PC-9 (cell line): ENCODE measurements around the gene FAM20C.

Source experiments
- CTCF ChIP-seq: fragments of 200-600 bp; sonication (generic); conservative IDR thresholded peaks from 2 replicates; pipeline ENCODE4 v1.6.1; 2017; ENCODE audit warnings: mixed run types, antibody characterized with exemption, mild to moderate bottlenecking, moderate library complexity
- EZH2 ChIP-seq: fragments of 200-600 bp; sonication (generic); IDR thresholded peaks from 2 replicates; pipeline ENCODE4 v1.8.0; 2017; ENCODE audit warnings: antibody characterized with exemption, low read depth

DNA sequence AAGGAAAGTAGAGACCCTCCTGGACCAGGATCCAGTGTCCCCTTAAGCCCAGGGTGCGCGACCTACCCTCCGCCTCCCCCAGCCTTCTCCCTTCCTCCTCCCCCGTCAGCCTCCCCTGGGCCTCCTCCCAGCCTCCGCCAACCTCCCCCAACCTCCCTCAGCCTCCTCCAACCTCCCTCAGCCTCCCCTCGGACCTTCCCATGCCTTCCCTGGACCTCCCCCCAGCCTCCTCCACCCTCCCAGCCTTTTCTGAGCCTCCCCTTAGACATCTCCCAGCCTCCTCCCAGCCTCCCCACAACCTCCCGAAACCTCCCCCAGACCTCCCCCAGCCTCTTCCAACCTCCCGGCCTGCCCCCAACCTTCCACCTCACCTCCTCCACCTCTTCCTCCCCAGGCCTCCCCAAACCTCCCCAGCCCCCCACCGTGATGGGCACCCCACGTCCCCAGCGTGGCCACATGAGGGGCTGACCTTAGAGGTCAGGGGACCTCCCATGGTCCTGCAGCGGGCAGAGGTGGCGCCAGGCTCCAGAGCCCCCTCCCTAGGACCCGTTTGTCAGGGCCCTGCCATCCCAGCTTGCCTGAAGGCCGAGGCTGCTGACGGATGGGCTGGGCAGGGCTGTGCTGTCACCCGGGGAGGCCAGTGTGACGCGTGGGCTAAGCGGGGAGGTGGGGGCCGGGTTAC is 18.8 kb downstream of the FAM20C start:
- TF ChIP-seq CTCF (no peak), EZH2 (no peak)
